ENCODE measurements around the gene UBE2R2. TPM values are rescaled to one million over a fixed set of nuclear protein-coding genes. Genes with fewer than 3 reads are reported as not detected.
"Not testable (repeated sequence)": the region's sequence is repeated elsewhere in the genome, so short reads cannot be mapped to it uniquely, and the experiment has no call there.

Gene UBE2R2
- total RNA-seq, 1 donor from 2014 or later: 44.4 TPM

- ATAC-seq (ENCODE audit: poor library complexity) (no peak), DNase-seq (no peak)
- intact Hi-C loops (cut with DNase I): no loop called here
Observed at GRCh38 chr9:33795819-33796218, 21.1 kb upstream of the UBE2R2 start.

- DNase-seq; ATAC-seq (ENCODE audit: poor library complexity); intact Hi-C loops (cut with DNase I): not testable (repeated sequence)
Observed at GRCh38 chr9:33796679-33797078, 20.3 kb upstream of the UBE2R2 start.

- ATAC-seq (ENCODE audit: poor library complexity): no peak
- intact Hi-C loops (cut with DNase I): no loop called here
- no peak for DNase-seq
Observed at GRCh38 chr9:33797837-33798236, 19.1 kb upstream of the UBE2R2 start.

- ATAC-seq (ENCODE audit: poor library complexity) (no peak), DNase-seq (no peak)
- intact Hi-C loops (cut with DNase I): no loop called here
Observed at GRCh38 chr9:33798545-33798944, 18.4 kb upstream of the UBE2R2 start.

GRCh38 chr9:33799928-33800704 is 16.8 kb upstream of the UBE2R2 start:
- DNase-seq (no peak), ATAC-seq (ENCODE audit: poor library complexity) (no peak)
- intact Hi-C loops (cut with DNase I): no loop called here

- DNase-seq (no peak), ATAC-seq (ENCODE audit: poor library complexity) (no peak)
- intact Hi-C loops (cut with DNase I): no loop called here
Observed at GRCh38 chr9:33800886-33801285, 16.1 kb upstream of the UBE2R2 start.

GRCh38 chr9:33801943-33802500 is 14.9 kb upstream of the UBE2R2 start:
- intact Hi-C loops (cut with DNase I): not testable (repeated sequence)

GRCh38 chr9:33804196-33804595 is 12.8 kb upstream of the UBE2R2 start:
- ATAC-seq (ENCODE audit: poor library complexity); DNase-seq; intact Hi-C loops (cut with DNase I): not testable (repeated sequence)

More at GRCh38 chr9:33801943-33802500, 14.9 kb upstream of the UBE2R2 start:
- ATAC-seq (ENCODE audit: poor library complexity); DNase-seq: not testable (repeated sequence)

GRCh38 chr9:33807156-33807555 is 9.8 kb upstream of the UBE2R2 start:
- intact Hi-C loops (cut with DNase I); ATAC-seq (ENCODE audit: poor library complexity); DNase-seq: not testable (repeated sequence)

- intact Hi-C loops (cut with DNase I); DNase-seq; ATAC-seq (ENCODE audit: poor library complexity): not testable (repeated sequence)
Observed at GRCh38 chr9:33808979-33809322, 8.0 kb upstream of the UBE2R2 start.

GRCh38 chr9:33809506-33809905 is 7.5 kb upstream of the UBE2R2 start:
- intact Hi-C loops (cut with DNase I): no loop called here
- DNase-seq: no peak
- ATAC-seq (ENCODE audit: poor library complexity): no peak

GRCh38 chr9:33813712-33814641 is 3.0 kb upstream of the UBE2R2 start:
- intact Hi-C loops (cut with DNase I): loop anchor here (5.0 kb wide), 1 partner anchor 38 kb away; no protein-coding TSS in a partner anchor
- ATAC-seq (ENCODE audit: poor library complexity) (no peak), DNase-seq (no peak)

GRCh38 chr9:33815781-33816180 is 1.2 kb upstream of the UBE2R2 start:
- ATAC-seq (ENCODE audit: poor library complexity): no peak
- no peak for DNase-seq
- intact Hi-C loops (cut with DNase I): no loop called here

- intact Hi-C loops (cut with DNase I): no loop called here
- peak; percentile 68 for DNase-seq
- peak; percentile 33 for ATAC-seq (ENCODE audit: poor library complexity)
Observed at GRCh38 chr9:33817327-33818166, 587 bp downstream of the UBE2R2 start.

- intact Hi-C loops (cut with DNase I): no loop called here
- peak; percentile 73 for DNase-seq
Observed at GRCh38 chr9:33818167-33818846, 1.3 kb downstream of the UBE2R2 start.

GRCh38 chr9:33818847-33819500 is 2.0 kb downstream of the UBE2R2 start:
- no peak for ATAC-seq (ENCODE audit: poor library complexity)
- DNase-seq: no peak
- intact Hi-C loops (cut with DNase I): no loop called here

More at GRCh38 chr9:33818167-33818846, 1.3 kb downstream of the UBE2R2 start:
- ATAC-seq (ENCODE audit: poor library complexity): peak; percentile 23

GRCh38 chr9:33820231-33820745 is 3.3 kb downstream of the UBE2R2 start:
- intact Hi-C loops (cut with DNase I): no loop called here
- DNase-seq (no peak), ATAC-seq (ENCODE audit: poor library complexity) (no peak)
